A549 (cell line): ENCODE results near the gene IGF2BP1. TPM values are rescaled to one million over a fixed set of nuclear protein-coding genes. Genes with fewer than 3 reads are reported as not detected.
"Not testable (repeated sequence)": the region's sequence is repeated elsewhere in the genome, so short reads cannot be mapped to it uniquely, and the experiment has no call there.

ENCODE experiments used
- ATAC-seq, 2 experiments: fragments of 200-7000 bp in 1 of 2; fragments of >200 bp in 1 of 2; cut with Nextera tagmentation in 1 of 2; cut with Tn5 transposase in 1 of 2; 3 replicates each; pipeline versions ENCODE4 v1.8.0 to v1.9.1; 2018 to 2020; ENCODE audit warnings: mild to moderate bottlenecking in 1 of 2, moderate library complexity in 1 of 2
- CTCF ChIA-PET: fragments of 300-600 bp; sonication (Branson Sonifier 250); formaldehyde crosslinking; extraction: SDS; loops from one replicate; lab custom pipeline; 2021; ENCODE audit warnings: antibody characterized with exemption, inconsistent platforms; lab: Yijun Ruan, JAX
- POLR2A ChIA-PET: fragments of 350-600 bp; formaldehyde crosslinking; extraction: SDS; loops from one replicate; lab custom pipeline; 2021; ENCODE audit warnings: antibody characterized with exemption, inconsistent platforms; lab: Yijun Ruan, JAX
- DNase-seq, 2 experiments: peaks; one replicate each; pipeline versions ENCODE4 v3.0.0 to v3.0.0-alpha.2; 2011 to 2016; ENCODE audit warnings: low read depth in 1 of 2, low spot score in 1 of 2
- FAIRE-seq: peaks from 2 replicates; lab custom pipeline; 2011; peaks lifted over from hg19 to GRCh38; lab: Jason Lieb, UNC
- H3K27ac ChIP-seq, 2 experiments: fragments of >200 bp; sonication (Bioruptor Twin); formaldehyde crosslinking; 3 replicates each; pipeline ENCODE4 v1.5.1; 2016 to 2017
- H3K4me1 ChIP-seq: fragments of >200 bp; sonication (Bioruptor Twin); formaldehyde crosslinking; 3 replicates; pipeline ENCODE4 v1.6.1; 2016
- H3K4me2 ChIP-seq: fragments of >200 bp; sonication (Bioruptor Twin); formaldehyde crosslinking; 3 replicates; pipeline ENCODE4 v1.6.1; 2016
- H3K4me3 ChIP-seq: fragments of >200 bp; sonication (Bioruptor Twin); formaldehyde crosslinking; 3 replicates; pipeline ENCODE4 v1.5.1; 2016
- H3K9me3 ChIP-seq: fragments of >200 bp; sonication (Bioruptor Twin); formaldehyde crosslinking; 3 replicates; pipeline ENCODE4 v1.6.1; 2016
- CEBPB ChIP-seq, 2 experiments: fragments of >200 bp in 1 of 2; sonication (Bioruptor Twin) in 1 of 2; formaldehyde crosslinking in 1 of 2; IDR thresholded peaks; 2 replicates each; pipeline ENCODE4 v1.6.1; 2012 to 2016
- EHF ChIP-seq: fragments of 250-450 bp; sonication (Bioruptor Pico); IDR thresholded peaks from 2 replicates; pipeline ENCODE4 v1.5.0; 2020; ENCODE audit warnings: mild to moderate bottlenecking
- HDAC2 ChIP-seq: fragments of 200-600 bp; sonication (generic); IDR thresholded peaks from 2 replicates; pipeline ENCODE4 v1.6.1; 2016
- HOXA7 ChIP-seq: fragments of 250-450 bp; sonication (Bioruptor Pico); IDR thresholded peaks from 2 replicates; pipeline ENCODE4 v1.5.0; 2020; ENCODE audit warnings: mild to moderate bottlenecking, moderate library complexity
- JUN ChIP-seq, 2 experiments: fragments of >200 bp; sonication (Bioruptor Twin); formaldehyde crosslinking; IDR thresholded peaks; 2 replicates in 1 of 2; 3 replicates in 1 of 2; pipeline ENCODE4 v1.6.1; 2016 to 2017
- POLR2A ChIP-seq: IDR thresholded peaks from 2 replicates; pipeline ENCODE4 v1.6.1; 2012; ENCODE audit warnings: mild to moderate bottlenecking, low read length
- WGBS: methylation state at CpG from one replicate; pipeline ENCODE4 v1.1.6; 2017; ENCODE audit errors: missing lambda C conversion rate; 5-methylcytosine and 5-hydroxymethylcytosine counted together
- polyA plus RNA-seq, 4 experiments: library from polyadenylated mRNA; depleted of rRNA in 3 of 4; stranded (reverse); fragments of >200 nt; fragmentation: RNase III in 1 of 4; extraction: RNeasy Plus Mini Kit Qiagen cat#74134 plus additional on column Dnase treatment in 1 of 4; gene quantifications; 2 replicates in 3 of 4; 3 replicates in 1 of 4; pipeline ENCODE4 v1.2.3, GENCODE V29; 2011 to 2017
- TF ChIP-seq, protein P1 (sequence below): fragments of >200 bp; sonication (Bioruptor Twin); formaldehyde crosslinking; IDR thresholded peaks from 3 replicates; pipeline ENCODE4 v1.5.1; 2016
- TF ChIP-seq, protein P2 (sequence below): fragments of 150-350 bp; IDR thresholded peaks from 2 replicates; pipeline ENCODE4 v1.6.1; 2014; ENCODE audit warnings: low read depth, mild to moderate bottlenecking, low read length
- TF ChIP-seq, protein P3 (sequence below): IDR thresholded peaks from 2 replicates; pipeline ENCODE4 v1.6.1; 2012; ENCODE audit warnings: low read depth, borderline replicate concordance
- TF ChIP-seq, protein P4 (sequence below): IDR thresholded peaks from 2 replicates; pipeline ENCODE4 v1.6.1; 2012

The IGF2BP1 gene
- polyA plus RNA-seq, 2 of the 4 experiments (the other 2 are of a cell fraction) = 26.2 to 40.3 TPM

DNA sequence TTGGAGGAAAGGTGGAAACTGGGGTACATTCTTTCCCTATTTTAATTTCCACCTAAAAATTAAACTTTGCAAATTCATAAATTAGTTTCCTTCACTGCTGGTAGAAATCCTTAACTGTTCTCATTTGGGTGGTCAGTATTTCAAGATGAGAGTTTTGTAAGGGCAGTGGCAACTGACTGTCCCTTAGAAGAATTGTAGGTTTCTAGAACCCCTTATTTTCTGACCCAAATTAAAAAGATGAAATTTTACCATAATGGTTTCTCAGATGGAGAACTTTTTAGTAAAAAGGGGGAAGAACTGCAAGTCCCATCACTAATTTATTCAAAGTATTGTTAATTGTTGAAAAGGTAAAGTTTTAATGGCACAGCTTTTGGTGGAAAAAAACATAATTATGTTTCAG lies 5.6 kb downstream of the IGF2BP1 start (continued):
- TF ChIP-seq, protein P1, sequence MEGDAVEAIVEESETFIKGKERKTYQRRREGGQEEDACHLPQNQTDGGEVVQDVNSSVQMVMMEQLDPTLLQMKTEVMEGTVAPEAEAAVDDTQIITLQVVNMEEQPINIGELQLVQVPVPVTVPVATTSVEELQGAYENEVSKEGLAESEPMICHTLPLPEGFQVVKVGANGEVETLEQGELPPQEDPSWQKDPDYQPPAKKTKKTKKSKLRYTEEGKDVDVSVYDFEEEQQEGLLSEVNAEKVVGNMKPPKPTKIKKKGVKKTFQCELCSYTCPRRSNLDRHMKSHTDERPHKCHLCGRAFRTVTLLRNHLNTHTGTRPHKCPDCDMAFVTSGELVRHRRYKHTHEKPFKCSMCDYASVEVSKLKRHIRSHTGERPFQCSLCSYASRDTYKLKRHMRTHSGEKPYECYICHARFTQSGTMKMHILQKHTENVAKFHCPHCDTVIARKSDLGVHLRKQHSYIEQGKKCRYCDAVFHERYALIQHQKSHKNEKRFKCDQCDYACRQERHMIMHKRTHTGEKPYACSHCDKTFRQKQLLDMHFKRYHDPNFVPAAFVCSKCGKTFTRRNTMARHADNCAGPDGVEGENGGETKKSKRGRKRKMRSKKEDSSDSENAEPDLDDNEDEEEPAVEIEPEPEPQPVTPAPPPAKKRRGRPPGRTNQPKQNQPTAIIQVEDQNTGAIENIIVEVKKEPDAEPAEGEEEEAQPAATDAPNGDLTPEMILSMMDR = no peak
- TF ChIP-seq, protein P2, sequence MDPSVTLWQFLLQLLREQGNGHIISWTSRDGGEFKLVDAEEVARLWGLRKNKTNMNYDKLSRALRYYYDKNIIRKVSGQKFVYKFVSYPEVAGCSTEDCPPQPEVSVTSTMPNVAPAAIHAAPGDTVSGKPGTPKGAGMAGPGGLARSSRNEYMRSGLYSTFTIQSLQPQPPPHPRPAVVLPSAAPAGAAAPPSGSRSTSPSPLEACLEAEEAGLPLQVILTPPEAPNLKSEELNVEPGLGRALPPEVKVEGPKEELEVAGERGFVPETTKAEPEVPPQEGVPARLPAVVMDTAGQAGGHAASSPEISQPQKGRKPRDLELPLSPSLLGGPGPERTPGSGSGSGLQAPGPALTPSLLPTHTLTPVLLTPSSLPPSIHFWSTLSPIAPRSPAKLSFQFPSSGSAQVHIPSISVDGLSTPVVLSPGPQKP = no peak
- no peak for TF ChIP-seq JUN (IDR thresholded peaks at IDR 0.05)

DNA sequence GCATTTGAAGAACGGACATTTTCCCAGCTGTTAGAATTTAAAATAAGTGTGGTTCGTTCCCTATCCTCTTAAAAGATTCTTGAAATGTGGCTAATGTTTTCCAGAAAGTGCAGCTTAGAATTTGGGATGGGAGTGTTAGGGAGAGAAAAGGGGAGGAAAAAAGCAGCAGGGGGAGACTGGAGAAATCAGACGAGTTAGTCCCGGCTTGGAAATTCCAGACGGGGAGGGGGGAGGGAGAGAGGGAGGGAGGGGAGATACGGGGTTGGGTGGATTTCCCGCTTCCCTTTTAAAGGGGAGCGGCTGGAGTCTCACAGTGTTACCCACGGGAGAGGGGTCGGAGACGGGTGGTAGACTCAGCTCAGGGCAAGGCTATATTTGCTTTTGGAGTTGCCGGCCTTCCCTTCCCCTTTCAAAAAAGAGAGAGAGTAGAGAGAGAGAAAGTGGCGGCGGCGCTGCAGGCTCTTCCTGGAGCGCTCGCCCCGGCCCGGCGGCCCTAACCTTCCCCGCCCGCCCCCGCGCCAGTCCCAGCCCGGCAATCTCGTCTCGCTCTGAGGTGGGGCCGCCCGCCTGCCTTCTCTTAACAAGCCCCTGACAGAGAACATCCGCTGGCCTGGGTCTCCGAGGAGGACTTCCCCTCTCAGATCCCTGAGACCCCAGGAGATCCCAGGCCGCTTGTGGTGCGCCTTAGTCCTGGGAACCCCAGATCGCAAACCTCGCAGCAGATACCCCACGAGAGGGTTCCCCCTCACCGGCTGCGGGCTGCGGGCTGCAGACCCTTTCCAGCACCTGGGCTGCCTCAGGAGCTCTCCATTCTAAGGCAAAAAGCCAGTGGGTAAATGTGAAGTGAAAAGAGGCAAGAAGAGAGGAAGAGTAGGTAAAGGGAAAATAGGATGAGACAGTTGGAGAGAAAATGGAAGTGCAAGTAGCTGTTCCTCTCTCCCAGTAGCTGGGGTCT lies 6.6 kb downstream of the IGF2BP1 start:
- WGBS = 36% methylated on average over 33 of the region's 39 CpGs
- CTCF ChIA-PET = interaction anchor here (0.6 to 30.3 kb wide), 13 partner anchors 7 to 345 kb away, joined by 3 to 639 read pairs (median 4); partner anchors contain the start of gene SNF8
- FAIRE-seq = peak; percentile 23
- DNase-seq = no peak
- peak overlapping the region; percentile 90 for H3K4me2 ChIP-seq
- no peaks in the 10 kb centered on the region for H3K9me3 ChIP-seq
- peak in 1 of 2 experiments; percentile 56; a peak in 3 of 6 replicates for ATAC-seq
- POLR2A ChIA-PET = interaction anchor here (0.6 to 1.2 kb wide), 5 partner anchors 11 to 112 kb away, joined by 3 to 4 read pairs (median 3); partner anchors contain the start of gene ATP5MC1
- peak overlapping the region; percentile 80 to 93 for H3K27ac ChIP-seq
- TF ChIP-seq JUN (IDR thresholded peaks at IDR 0.05) = 0 out of 5 replicates have a peak, but pooled peaks have one; percentile 16 to 24
- TF ChIP-seq, protein P3, sequence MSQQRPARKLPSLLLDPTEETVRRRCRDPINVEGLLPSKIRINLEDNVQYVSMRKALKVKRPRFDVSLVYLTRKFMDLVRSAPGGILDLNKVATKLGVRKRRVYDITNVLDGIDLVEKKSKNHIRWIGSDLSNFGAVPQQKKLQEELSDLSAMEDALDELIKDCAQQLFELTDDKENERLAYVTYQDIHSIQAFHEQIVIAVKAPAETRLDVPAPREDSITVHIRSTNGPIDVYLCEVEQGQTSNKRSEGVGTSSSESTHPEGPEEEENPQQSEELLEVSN = no peak
- TF ChIP-seq, all 56 proteins: peak for 1
- Histone ChIP-seq H3K4me3 (peak overlapping the region; percentile 60), H3K4me1 (peaks cover 79% of the 10 kb centered on the region)

DNA sequence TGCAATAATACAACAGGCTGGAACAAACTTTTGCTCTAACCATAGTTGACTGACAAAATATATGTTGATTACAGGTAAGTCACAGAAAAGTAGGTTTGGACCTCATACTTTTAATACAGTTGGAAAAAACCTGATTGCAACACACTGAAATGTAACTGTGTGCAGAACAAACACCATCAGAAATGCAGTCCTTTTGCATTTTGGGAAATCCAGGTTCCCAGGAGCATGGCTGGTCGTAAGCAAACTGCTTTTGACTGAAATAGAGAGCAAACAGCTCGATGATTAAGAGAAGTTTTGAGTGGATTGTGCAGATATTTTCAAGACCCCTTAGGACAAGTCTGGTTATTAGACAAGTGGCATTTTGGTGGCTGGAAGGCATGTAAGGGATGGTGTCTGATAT lies 8.0 kb downstream of the IGF2BP1 start:
- ATAC-seq (no peak), DNase-seq (no peak), FAIRE-seq (no peak)
- ChIA-PET POLR2A (interaction anchor here (2.2 to 2.7 kb wide), 2 partner anchors 8 to 11 kb away, joined by 9 to 28 read pairs; partner anchors contain the start of gene IGF2BP1), CTCF (interaction anchor here (0.6 to 30.3 kb wide), 6 partner anchors 9 to 56 kb away, joined by 3 to 639 read pairs (median 30); partner anchors contain the start of gene SNF8)
- Histone ChIP-seq H3K4me3 (no peak overlapping the region), H3K9me3 (no peaks in the 10 kb centered on the region), H3K4me2 (peak overlapping the region; percentile 90), H3K4me1 (peaks cover 79% of the 10 kb centered on the region), H3K27ac (peak overlapping the region in 1 of 2 experiments; percentile 1; a peak in 2 of 6 replicates)
- TF ChIP-seq HDAC2 (no peak), HOXA7 (CRISPR knock-in tag) (no peak), POLR2A (no peak), EHF (CRISPR knock-in tag) (no peak), CEBPB (IDR thresholded peaks at IDR 0.05) (peak; percentile 21 to 58; a peak in 2 of 4 replicates)
- TF ChIP-seq, protein P4, sequence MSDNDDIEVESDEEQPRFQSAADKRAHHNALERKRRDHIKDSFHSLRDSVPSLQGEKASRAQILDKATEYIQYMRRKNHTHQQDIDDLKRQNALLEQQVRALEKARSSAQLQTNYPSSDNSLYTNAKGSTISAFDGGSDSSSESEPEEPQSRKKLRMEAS = no peak
- WGBS = 80% methylated on average over 2 of the region's 2 CpGs

DNA sequence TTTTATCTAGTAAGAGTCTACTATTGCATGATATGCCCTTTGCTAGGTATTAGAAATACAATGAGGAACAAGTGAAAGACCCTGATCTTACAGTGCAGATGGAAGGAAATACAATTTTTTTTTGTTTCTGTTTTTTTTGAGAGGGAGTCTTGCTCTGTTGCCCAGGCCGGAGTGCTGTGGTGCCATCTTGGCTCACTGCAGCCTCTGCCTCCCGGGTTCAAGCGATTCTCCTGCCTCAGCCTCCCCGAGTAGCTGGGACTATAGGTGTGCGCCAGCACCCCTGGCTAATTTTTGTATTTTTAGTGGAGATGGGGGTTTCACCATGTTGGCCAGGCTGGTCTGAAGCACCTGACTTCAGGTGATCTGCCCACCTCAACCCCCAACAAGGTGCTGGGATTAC lies 11.7 kb downstream of the IGF2BP1 start:
- FAIRE-seq, H3K4me2 ChIP-seq, DNase-seq, H3K9me3 ChIP-seq, ATAC-seq, H3K27ac ChIP-seq, POLR2A ChIA-PET, H3K4me3 ChIP-seq: not testable (repeated sequence)
- CTCF ChIA-PET = interaction anchor here (0.9 to 30.3 kb wide), 3 partner anchors 27 to 59 kb away, joined by 3 to 639 read pairs (median 256); partner anchors contain the start of gene SNF8
- WGBS = 96% methylated on average over 5 of the region's 5 CpGs
- H3K4me1 ChIP-seq = peaks cover 83% of the 10 kb centered on the region
